Keratinocyte (primary cell): ENCODE results near the gene FAM120A. TPM values are rescaled to one million over a fixed set of nuclear protein-coding genes. Genes with fewer than 3 reads are reported as not detected.

Experiments used
- DNase-seq: peaks from one replicate; pipeline ENCODE4 v3.0.0-alpha.2; 2011; ENCODE audit warnings: low read depth, missing footprints, low spot score
- FAIRE-seq: peaks from 2 replicates; lab custom pipeline; 2011; peaks lifted over from hg19 to GRCh38; lab: Jason Lieb, UNC
- H2AFZ ChIP-seq: 2 replicates; pipeline ENCODE4 v1.6.0; 2012; ENCODE audit warnings: low read length, control low read depth, inconsistent platforms; ENCODE audit not compliant: control insufficient read depth
- H3K27ac ChIP-seq: 2 replicates; pipeline ENCODE4 v1.5.1; 2011; ENCODE audit warnings: low read length; ENCODE audit not compliant: control insufficient read depth, insufficient read depth
- H3K27me3 ChIP-seq: 3 replicates; pipeline ENCODE4 v1.6.0; 2011; ENCODE audit warnings: low read length; ENCODE audit not compliant: control insufficient read depth, insufficient read depth; ENCODE audit errors: extremely low read depth
- H3K36me3 ChIP-seq, 2 experiments: 2 replicates in 1 of 2; 3 replicates in 1 of 2; pipeline ENCODE4 v1.5.1; 2011; ENCODE audit warnings: low read length in 2 of 2, mild to moderate bottlenecking in 1 of 2; ENCODE audit not compliant: control insufficient read depth in 2 of 2, insufficient read depth in 2 of 2; ENCODE audit errors: extremely low read depth in 1 of 2
- H3K4me1 ChIP-seq: 3 replicates; pipeline ENCODE4 v1.5.1; 2011; ENCODE audit warnings: low read length; ENCODE audit not compliant: control insufficient read depth, insufficient read depth; ENCODE audit errors: extremely low read depth
- H3K4me2 ChIP-seq: 3 replicates; pipeline ENCODE4 v1.6.0; 2011; ENCODE audit warnings: low read depth, low read length; ENCODE audit not compliant: control insufficient read depth, insufficient read depth; ENCODE audit errors: extremely low read depth
- H3K4me3 ChIP-seq, 3 experiments: fragments of 200-600 bp in 1 of 3; sonication (generic) in 1 of 3; 2 replicates in 2 of 3; 3 replicates in 1 of 3; pipeline ENCODE4 v1.5.1; 2011 to 2016; ENCODE audit warnings: low read length in 3 of 3, mild to moderate bottlenecking in 3 of 3, control low read depth in 2 of 3, inconsistent platforms in 1 of 3, low read depth in 1 of 3, mixed read lengths in 1 of 3, mixed run types in 1 of 3, moderate library complexity in 1 of 3; ENCODE audit not compliant: control insufficient read depth in 2 of 3, insufficient read depth in 2 of 3; ENCODE audit errors: extremely low read depth in 1 of 3
- H3K79me2 ChIP-seq: 2 replicates; pipeline ENCODE4 v1.6.0; 2012; ENCODE audit warnings: low read length; ENCODE audit not compliant: control insufficient read depth, insufficient read depth
- H3K9ac ChIP-seq: 3 replicates; pipeline ENCODE4 v1.6.0; 2011; ENCODE audit warnings: low read length; ENCODE audit not compliant: control insufficient read depth, insufficient read depth; ENCODE audit errors: extremely low read depth
- H3K9me1 ChIP-seq: 3 replicates; pipeline ENCODE4 v1.6.0; 2011; ENCODE audit warnings: low read length; ENCODE audit not compliant: control insufficient read depth, insufficient read depth; ENCODE audit errors: extremely low read depth
- H3K9me3 ChIP-seq: 2 replicates; pipeline ENCODE4 v1.5.1; 2012; ENCODE audit warnings: low read depth, low read length; ENCODE audit not compliant: control insufficient read depth
- H4K20me1 ChIP-seq: 3 replicates; pipeline ENCODE4 v1.6.0; 2011; ENCODE audit warnings: low read length; ENCODE audit not compliant: control insufficient read depth, insufficient read depth; ENCODE audit errors: extremely low read depth
- EZH2 ChIP-seq: IDR thresholded peaks from one replicate; pipeline ENCODE4 v1.6.1; 2012; ENCODE audit warnings: inconsistent platforms, mild to moderate bottlenecking, low read length, moderate library complexity
- dilution Hi-C: fragments of 300-500 bp; cut with MboI; formaldehyde crosslinking; loops from one replicate; pipeline ENCODE4 v1.7.0; 2020; ENCODE audit warnings: low sequenced_read_pairs; ENCODE audit not compliant: extremely low pct_ligation_motif_present
- polyA plus RNA-seq, 5 experiments: library from polyadenylated mRNA; depleted of rRNA in 3 of 5; stranded (reverse) in 3 of 5; stranded (forward) in 1 of 5; unstranded in 1 of 5; fragments of >200 nt; gene quantifications; 1 replicate in 1 of 5; 2 replicates in 3 of 5; 3 replicates in 1 of 5; pipeline versions ENCODE4 v1.2.1 to v1.2.3, GENCODE V29; 2011 to 2012; ENCODE audit warnings: missing spikeins in 2 of 5, low read depth in 1 of 5, low replicate concordance in 1 of 5
- TF ChIP-seq, protein P1 (sequence below), 3 experiments: IDR thresholded peaks in 1 of 3; conservative IDR thresholded peaks in 1 of 3; optimal IDR thresholded peaks in 1 of 3; 2 replicates in 2 of 3; 3 replicates in 1 of 3; pipeline versions ENCODE3 to v1.5.1; 2011; ENCODE audit warnings: low read length in 3 of 3, mild to moderate bottlenecking in 3 of 3, moderate library complexity in 2 of 3, control low read depth in 1 of 3, inconsistent platforms in 1 of 3; ENCODE audit not compliant: insufficient read depth in 2 of 3; ENCODE audit errors: extremely low read depth in 1 of 3

FAM120A gene
- polyA plus RNA-seq, 1 donor (not counting 4 experiments of a cell fraction or from before 2014, with no cell fraction given) = 79.2 TPM

DNA sequence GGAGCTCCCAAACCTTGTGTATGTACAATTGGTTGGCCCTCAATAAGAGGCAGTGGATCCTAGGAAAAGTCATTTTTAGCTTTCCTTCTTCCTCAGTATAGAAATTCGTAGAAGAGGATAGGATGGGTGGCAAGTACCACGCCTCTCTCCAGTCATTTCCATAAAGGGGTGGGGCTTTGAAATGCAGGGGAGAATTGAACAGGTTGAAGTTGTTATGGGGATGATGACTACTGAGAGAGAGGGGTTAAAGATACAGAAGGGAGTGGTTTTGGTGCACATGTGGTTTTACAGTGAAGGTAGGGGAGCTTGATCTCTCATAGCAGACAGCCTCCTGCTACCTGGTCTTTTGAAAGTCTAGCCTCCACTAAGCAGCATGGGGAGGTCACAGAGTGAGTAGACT is 56.3 kb downstream of the FAM120A start:
- TF ChIP-seq, protein P1, sequence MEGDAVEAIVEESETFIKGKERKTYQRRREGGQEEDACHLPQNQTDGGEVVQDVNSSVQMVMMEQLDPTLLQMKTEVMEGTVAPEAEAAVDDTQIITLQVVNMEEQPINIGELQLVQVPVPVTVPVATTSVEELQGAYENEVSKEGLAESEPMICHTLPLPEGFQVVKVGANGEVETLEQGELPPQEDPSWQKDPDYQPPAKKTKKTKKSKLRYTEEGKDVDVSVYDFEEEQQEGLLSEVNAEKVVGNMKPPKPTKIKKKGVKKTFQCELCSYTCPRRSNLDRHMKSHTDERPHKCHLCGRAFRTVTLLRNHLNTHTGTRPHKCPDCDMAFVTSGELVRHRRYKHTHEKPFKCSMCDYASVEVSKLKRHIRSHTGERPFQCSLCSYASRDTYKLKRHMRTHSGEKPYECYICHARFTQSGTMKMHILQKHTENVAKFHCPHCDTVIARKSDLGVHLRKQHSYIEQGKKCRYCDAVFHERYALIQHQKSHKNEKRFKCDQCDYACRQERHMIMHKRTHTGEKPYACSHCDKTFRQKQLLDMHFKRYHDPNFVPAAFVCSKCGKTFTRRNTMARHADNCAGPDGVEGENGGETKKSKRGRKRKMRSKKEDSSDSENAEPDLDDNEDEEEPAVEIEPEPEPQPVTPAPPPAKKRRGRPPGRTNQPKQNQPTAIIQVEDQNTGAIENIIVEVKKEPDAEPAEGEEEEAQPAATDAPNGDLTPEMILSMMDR (optimal IDR thresholded peaks at IDR 0.05 in 1 of 3, IDR thresholded peaks at IDR 0.05 in 1 of 3, conservative IDR thresholded peaks at IDR 0.05 in 1 of 3; ENCODE audit: extremely low read depth in 1 of 3, insufficient read depth in 2 of 3, low read length in 3 of 3) = no peak
- TF ChIP-seq EZH2 = no peak
- Histone ChIP-seq H3K9me3 (no peaks in the 10 kb centered on the region), H4K20me1 (peaks cover 10% of the 10 kb centered on the region), H3K9ac (no peak overlapping the region), H3K4me1 (no peaks in the 10 kb centered on the region), H3K79me2 (peaks cover 85% of the 10 kb centered on the region), H3K9me1 (no peaks in the 10 kb centered on the region), H3K27ac (no peak overlapping the region), H2AFZ (no peak overlapping the region), H3K4me3 (no peak overlapping the region), H3K27me3 (no peaks in the 10 kb centered on the region), H3K36me3 (peaks cover 6 to 14% of the 10 kb centered on the region in 2 experiments), H3K4me2 (no peak overlapping the region)
- dilution Hi-C loops = no loop called here
- FAIRE-seq = no peak
- DNase-seq = no peak

DNA sequence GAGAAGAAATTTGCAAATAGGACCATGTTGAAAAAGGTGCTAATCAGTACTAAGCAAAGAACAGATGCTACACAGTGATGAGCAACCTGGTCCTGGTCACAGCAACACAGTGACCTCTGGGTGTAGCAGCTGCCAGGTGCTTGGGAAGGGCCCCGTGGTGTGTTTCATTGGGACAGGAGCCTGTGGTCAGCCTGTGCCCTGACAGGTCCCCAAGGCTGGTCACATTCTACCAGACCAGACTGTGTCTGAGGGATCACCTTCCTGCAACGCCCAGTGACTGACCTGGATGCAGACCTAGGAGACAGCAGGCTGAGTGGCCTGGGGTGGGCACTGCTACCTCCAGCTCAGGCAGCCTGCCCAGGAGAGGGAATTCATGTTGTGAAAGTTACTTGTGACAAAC is 56.7 kb downstream of the FAM120A start:
- Histone ChIP-seq H3K36me3 (peaks cover 4 to 10% of the 10 kb centered on the region in 2 experiments), H3K9me1 (no peaks in the 10 kb centered on the region), H3K9me3 (no peaks in the 10 kb centered on the region), H3K27ac (no peak overlapping the region), H3K4me1 (no peaks in the 10 kb centered on the region), H3K9ac (no peak overlapping the region), H3K4me3 (no peak overlapping the region), H3K79me2 (peaks cover 85% of the 10 kb centered on the region), H3K27me3 (no peaks in the 10 kb centered on the region), H2AFZ (no peak overlapping the region), H4K20me1 (peaks cover 10% of the 10 kb centered on the region), H3K4me2 (no peak overlapping the region)
- dilution Hi-C loops = no loop called here
- DNase-seq (no peak), FAIRE-seq (no peak)
- TF ChIP-seq, protein P1 (optimal IDR thresholded peaks at IDR 0.05 in 1 of 3, IDR thresholded peaks at IDR 0.05 in 1 of 3, conservative IDR thresholded peaks at IDR 0.05 in 1 of 3; ENCODE audit: extremely low read depth in 1 of 3, insufficient read depth in 2 of 3, low read length in 3 of 3) = no peak
- TF ChIP-seq EZH2 = no peak
